Cardiac septum (tissue), 1 donor: ENCODE data around the gene DLG5. TPM values are rescaled to one million over a fixed set of nuclear protein-coding genes. Genes with fewer than 3 reads are reported as not detected.

Source experiments
- DNase-seq: peaks from one replicate; pipeline ENCODE4 v3.0.0-alpha.2; 2020; ENCODE audit warnings: low spot score
- intact Hi-C: fragments of 100-400 bp; cut with DNase I; formaldehyde crosslinking; loops from one replicate; pipeline ENCODE4 v1.14.0; 2022
- total RNA-seq: library from RNA; stranded (reverse); fragmentation: NEBNext Ultra II Directional; extraction: Animal tissue kit (Norgen Biotek cat#: 25700); gene quantifications from one replicate; pipeline ENCODE4 v1.2.1, GENCODE V29; 2021
- donor health status: DM: no; HTN: no; CAD: no.

Gene DLG5
- total RNA-seq, 1 donor from 2014 or later, result 19.5 TPM

DNA sequence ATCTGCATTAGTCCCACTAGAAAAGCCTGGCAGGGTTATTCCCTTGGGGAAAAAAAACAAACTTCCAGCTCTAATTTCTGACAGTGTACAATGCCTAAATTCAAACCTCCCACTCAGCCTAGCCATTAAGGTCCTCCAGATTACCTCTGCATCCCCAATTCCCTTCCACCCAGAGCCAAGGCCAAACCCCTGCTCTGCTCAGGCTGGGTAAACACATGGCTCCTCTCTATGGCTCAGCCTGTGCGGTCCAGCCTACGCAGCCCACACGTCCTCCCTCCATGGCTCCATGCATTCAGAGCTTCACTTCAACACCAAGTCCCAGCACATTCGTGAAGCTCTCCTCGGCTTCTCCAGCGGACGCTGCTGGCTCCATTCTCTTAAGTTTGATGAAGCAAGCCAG is 5.2 kb downstream of the DLG5 start:
- no peak for DNase-seq
- intact Hi-C loops, result no loop called here

DNA sequence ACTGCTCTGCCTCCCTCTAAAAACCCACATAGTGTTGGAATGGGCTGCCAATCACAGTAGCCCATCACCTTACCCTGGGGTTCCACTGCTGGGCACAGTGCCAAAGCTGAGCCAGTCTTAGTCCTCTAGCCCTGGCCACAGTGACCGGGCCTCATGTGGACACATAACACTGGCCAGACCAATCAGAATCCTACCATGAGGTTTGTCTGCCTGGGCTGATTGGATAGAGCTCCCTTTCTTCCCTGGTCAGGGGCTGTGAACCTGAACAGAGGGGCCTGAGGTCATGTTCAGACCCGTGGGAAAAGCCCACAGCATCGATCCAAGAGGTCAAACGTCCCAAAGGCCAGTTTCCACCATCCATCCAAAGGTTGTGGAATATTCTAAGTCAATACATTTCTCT is 6.1 kb downstream of the DLG5 start:
- intact Hi-C loops, result no loop called here
- DNase-seq, result no peak

DNA sequence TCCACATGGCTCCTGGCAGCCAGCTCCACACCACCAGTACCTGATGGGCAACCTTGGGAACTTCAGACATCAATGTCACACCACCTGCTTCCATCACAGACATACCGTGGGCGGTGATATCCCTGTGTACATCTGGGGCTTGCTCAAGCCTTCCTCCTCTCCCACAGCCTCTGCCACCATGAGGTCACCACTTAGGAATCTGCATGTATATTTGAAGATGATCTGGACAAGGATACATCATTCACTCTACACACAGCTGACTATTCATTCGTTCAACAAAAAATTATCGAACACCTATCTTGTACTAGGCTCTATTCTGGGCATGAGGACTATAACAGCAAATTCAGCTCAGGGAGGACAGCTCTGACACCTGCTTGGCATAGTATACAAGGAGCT is 6.8 kb downstream of the DLG5 start:
- no peak for DNase-seq
- intact Hi-C loops, result no loop called here

DNA sequence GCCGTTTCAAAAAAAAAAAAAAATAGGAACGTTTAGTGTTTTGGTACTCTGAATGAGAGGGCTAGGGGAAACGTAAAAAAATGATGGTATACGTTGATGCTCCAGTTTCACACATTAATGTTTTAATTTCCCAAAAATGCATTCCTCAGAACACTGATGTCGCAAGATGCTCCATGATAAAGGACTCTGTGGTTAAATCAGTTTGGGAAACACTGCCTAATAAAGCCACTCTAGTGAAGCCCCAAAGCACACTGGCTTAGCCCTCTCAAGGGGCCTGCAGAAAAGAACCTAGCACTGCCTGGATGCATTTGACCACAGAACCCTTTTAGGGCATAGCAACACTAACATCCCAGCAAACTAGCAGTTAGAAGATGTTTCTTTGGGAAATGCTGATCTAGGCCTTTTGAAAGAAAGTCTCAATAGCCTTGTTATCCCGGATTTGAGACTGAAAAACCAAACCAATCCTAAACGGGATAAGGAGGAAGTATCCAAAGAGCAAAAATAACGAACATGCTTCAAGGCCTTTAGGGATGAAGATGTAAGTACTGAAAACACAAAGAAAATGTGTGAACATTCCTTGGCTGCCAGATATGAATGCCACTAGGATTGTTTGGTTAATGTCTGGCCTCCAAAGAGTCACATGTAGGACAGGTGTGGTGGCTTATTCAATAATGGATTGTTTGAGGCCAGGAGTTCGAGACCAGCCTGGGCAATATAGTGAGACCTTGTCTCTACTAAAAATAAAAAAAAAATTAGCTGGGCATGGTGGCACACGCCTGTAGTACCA is 11.0 kb downstream of the DLG5 start:
- intact Hi-C loops, result no loop called here
- DNase-seq, result no peak

DNA sequence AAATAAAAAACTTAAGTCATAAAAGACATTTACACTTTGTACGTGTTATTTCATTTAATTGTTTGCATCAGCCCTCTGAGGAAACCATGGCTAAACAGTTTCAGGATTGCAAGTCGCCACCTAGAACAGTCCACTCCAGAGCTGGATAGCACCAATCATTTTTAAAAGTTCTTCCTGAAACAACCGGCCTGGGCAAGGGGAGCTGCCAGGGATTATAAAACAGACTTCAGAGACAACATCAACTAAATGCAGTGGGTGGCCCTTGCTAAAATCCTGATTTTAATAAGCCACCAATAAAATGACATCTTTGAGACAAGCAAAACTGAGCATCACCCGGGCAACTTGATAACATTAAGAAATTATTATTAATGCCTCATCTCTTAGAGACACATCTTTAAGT is 13.5 kb downstream of the DLG5 start:
- intact Hi-C loops, result no loop called here
- DNase-seq, result no peak

DNA sequence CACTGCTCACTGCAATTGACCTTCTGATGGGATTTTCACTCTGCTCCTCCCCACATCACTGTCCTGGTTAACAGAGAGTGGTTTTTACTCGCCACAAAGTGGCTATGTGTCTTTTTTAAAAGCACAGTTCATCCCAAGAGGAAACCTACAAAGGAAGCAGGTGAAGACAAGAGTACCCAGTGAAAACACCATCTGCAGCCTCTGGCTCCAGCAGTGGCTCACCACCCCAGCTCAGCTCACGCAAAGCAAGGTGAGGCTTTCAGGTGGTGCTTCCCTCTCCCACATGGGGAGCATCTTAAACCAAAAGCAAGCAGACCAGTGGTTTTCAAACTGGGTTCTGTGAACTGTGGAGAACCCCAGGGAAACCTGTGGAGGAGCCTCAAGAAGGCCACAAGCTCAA is 14.0 kb downstream of the DLG5 start:
- intact Hi-C loops, result no loop called here
- DNase-seq, result no peak

DNA sequence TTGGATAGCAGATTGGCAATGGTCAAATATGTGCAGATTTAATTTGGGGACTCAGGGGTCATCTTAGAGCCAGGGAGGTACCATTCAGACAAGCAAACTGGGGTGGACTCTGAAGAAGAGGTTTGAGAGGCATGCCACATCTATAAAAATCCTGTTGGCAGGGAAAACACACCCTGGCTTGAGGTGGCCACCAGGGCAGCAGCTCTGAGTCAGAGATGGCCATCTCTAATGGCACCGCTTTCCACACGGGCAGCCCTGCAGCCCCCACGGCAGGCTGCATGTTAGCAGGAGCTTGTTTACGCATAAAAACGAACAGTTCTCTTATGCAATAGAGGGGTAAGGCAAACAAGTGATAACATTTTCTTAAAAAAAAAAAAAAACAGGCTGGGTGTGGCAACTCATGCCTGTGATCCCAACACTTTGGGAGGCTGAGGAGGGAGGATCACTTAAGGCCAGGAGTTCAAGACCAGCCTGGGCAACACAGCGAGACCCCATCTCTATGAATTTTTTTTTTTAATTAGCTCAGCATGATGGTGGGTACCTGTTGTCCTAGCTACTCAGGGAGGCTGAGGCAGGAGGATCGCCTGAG is 14.9 kb downstream of the DLG5 start:
- DNase-seq, result no peak
- intact Hi-C loops, result no loop called here

DNA sequence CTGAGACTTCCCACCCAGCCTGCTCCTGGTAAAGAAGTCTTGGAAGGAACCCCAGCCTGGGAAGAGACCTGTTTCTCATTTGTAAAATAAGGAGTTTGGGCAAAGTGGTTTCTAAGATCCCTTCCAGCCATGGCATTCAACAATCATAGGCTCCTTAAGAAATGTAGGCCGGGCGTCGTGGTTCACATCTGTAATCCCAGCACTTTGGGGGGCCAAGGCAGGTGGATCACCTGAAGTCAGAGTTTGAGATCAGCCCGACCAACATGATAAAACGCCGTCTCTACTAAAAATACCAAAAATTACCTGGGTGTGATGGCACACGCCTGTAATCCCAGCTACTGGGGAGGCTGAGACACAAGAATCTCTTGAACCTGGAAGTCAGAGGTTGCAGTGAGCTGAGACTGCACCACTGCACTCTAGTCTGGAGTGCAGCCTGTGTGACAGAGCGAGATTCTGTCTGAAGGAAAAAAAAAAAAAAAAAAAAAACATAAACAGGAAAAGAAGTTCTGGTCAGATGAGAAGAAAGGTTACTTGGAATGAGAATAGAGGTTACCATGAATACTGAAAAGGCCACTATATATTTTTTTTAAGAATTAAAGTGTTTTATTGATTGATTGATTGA is 15.9 kb downstream of the DLG5 start:
- intact Hi-C loops, result no loop called here
- DNase-seq, result no peak

DNA sequence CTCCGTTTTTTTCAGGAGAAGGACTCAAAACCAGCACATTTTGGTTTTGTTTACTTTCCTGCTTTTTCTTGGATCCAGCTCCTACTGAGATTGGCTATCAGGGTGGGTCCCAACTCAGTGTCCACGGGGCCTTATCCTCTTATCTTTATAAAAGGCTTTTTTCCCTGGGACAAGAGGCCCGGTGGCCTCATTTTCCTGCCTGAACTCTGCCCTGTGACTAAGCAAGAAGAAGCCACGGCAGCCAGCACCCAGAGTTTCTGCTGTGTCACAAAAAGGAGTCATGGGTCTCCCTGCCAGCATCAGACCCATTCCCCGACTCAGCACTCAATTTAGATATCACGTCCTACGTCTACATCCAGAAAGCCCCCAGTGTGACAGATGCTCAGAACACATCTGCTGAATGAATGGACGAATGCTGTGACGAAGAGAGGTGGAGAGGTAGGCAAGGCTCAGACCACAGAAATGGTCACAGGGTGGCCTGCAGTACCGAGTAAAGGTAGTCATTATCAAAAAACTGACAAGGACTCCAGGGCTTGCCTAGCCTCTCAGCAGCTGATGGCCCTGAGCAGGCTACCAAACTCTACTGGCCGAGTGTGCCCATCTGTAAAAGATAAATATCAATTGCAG is 16.7 kb downstream of the DLG5 start:
- no peak for DNase-seq
- intact Hi-C loops, result no loop called here

DNA sequence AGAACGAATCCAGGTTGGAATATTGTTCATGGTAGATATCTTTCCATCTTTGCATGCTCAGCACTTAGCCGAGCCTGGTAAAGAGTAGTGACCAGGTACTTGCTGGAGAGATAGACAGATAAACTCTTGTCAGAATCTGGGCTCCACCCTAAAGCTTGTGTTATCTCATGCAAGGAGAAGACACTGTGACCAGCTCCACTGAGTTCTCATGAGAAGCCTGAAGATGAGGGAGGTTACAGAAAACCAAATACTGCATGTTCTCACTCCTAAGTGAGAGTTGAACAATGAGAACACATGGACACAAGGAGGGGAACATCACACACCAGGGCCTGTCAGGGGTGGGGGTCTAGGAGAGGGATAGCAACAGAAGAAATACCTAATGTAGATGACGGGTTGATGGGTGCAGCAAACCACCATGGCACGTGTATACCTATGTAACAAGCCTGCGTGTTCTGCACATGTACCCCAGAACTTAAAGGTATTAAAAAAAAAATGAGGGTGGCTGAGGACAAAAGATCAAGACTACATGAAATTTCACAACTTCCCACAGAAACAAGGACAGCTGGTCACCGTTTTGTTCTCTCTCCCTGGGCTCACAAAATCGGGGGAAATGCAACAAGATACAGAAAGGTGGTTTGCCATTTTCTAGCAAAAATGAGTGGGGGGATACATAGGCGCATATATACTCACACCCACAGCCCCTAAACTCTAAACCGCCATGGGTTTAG is 17.4 kb downstream of the DLG5 start:
- intact Hi-C loops, result no loop called here
- no peak for DNase-seq

DNA sequence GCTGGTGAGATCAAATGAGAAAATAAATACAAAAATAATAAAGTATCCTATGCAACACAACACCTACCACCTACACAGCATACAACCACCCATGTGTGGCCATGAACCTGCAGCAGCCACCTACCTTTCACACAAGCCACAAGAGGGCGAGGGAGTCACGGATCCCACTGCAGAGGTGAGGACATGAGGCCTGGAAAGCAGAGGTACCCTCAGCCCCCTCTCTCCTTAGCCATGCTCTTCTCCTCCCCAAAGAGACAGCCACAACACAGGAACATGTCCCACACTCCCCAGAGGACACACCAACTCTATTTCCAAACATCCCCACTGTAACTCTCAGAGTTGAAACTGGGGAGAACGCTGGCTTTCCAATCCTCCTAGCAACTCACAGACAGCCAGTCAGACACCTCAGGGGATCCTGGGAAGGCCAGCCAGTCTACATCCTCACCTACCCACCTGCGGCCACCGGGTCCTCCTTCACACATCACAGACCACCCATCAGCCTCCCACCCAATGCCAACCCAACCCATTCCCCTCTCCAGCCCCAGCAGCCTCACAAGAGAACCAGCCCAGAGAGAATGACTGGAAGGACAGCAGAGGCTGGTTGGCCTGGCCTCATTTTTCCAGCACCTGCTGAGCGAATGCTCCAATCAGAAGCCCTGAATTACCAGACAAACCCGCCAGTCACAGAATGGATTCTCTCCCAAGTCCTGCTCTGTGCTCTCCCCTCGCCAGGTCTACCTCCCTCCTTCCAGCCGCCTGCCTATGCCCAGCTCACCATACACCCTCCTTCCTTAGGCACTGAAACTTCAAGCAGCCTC is 18.4 kb downstream of the DLG5 start:
- no peak for DNase-seq
- intact Hi-C loops, result no loop called here

DNA sequence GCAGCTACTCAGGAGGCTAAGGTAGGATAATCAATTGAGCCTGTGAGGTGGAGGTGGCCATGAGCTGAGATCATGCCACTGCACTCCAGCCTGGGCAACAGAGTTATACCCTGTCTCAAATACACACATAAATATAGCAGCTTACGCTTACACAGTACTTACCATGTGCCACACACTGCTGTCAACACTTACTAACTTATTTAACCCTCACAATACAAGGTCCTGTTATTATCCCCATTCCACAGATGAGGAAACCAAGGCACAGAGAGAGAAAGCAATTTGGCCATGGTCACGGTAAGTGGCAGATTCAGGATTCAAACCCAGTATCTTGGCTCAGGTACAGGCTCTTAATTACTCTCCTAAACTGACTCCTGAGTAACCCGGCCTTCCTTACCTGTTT is 19.1 kb downstream of the DLG5 start:
- DNase-seq, result no peak
- intact Hi-C loops, result no loop called here

DNA sequence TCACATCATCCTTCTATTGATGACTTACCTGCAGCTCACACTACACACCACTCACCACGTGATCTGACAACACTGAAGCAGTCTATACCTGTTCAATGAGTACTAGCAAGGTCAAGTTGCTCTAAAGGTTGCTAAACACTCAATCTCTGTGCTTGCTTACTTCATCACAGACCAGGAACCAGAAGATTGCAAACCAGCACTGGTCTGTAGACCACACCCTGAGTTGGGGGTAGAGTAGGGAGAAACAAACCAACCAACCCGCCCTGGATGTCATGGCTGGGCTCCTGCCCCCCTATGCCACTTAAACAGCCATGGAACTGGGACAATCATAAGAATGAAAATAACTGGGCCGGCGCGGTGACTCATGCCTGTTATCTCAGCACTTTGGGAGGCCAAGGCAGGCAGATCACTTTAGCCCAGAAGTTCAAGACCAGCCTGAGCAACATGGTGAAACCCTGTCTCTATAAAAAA is 19.6 kb downstream of the DLG5 start:
- no peak for DNase-seq
- intact Hi-C loops, result no loop called here

DNA sequence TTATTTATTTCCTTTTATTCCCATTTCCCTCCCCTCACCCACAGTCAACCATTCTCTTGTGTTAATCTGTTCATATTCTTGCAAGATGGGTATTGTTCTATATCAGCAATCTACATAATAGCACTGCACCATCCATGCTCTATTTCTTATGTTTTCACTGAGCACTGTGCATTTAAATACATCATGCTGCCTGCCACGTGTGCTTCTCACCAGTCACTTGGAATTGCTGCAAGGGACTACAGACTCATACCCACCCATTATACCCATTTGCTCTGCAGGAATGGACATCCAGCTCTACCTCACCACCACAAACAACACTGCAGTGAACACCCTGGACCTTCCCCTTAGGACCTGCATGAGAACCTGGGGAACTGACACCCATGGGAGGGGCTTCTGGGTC is 20.8 kb downstream of the DLG5 start:
- intact Hi-C loops, result no loop called here
- DNase-seq, result no peak

DNA sequence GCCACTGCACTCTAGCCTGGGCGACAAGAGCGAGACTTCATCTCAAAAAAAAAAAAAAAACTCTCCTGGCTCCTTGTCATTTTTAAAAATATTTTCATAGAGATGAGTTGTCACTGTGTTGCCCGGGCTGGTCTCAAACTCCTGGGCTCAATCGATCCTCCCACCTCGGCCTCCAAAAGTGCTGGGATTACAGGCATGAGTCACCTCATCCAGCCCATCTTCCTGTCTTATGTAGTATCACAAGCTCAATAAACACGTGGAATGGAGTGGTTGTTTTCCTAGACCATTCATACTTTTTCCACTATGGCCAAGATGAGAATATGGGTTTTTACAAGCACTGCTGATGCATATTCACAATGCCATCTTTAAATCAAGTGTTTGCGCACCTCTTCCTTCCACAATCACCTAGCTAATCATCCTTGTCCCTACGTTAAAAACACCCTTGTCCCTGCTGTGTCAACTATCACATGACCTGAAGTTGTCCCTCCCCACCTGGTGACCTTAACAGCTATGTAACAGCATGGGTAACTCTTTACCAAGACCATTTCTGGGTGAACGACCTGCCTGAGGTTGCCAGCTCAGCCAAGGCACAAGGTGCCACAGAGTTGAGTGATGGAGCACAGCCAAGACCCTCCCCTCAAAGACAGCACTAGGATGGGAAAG is 21.3 kb downstream of the DLG5 start:
- DNase-seq, result no peak
- intact Hi-C loops, result no loop called here

DNA sequence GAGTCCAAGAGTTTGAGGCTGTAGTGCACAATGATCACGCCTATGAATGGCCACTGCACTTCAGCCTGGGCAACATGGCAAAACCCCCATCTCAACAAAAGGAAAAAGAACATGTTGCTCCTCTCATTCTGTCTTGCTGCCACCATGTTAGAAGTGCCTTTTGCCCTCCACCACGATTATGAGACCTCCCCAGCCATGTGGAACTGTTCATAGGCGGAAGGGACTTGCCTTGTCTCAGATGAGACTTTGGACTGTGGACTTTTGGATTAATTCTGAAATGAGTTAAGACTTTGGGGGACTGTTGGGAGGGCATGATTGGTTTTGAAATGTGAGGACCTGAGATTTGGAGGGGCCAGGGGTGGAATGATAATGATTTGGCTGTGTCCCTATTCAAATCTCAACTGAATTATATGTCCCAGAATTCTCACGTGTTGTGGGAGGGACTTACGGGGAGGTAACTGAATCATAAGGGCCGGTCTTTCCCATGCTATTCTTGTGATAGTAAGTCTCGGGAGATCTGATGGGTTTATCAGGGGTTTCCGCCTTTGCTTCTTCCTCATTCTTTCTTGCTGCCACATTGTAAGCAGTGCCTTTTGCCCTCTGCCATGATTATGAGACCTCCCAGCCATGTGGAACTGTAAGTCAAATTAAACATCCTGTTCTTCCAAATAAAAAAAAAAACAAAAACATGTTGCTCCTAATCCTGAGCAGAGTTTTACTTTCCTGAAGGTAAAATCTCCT is 22.3 kb downstream of the DLG5 start:
- intact Hi-C loops, result no loop called here
- DNase-seq, result no peak

DNA sequence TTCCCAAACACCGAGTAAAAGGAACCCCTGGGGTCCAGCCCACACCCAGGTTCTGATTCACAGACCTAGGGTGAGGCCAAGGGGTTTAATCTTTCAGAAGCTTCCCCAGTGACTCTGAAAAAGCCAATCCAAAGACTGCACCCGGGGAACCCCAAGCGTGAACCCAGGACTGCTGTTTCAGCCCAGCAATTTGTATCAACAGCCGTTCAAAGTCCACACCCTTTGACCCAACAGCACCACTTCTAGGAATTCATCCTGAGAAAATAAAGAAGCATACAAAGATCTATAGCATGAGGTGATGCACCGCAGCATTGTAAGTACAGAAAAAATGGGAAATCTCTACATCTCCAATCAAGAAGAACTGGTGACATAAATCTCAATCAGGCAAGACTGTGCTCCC is 24.4 kb downstream of the DLG5 start:
- DNase-seq, result no peak
- intact Hi-C loops, result no loop called here

DNA sequence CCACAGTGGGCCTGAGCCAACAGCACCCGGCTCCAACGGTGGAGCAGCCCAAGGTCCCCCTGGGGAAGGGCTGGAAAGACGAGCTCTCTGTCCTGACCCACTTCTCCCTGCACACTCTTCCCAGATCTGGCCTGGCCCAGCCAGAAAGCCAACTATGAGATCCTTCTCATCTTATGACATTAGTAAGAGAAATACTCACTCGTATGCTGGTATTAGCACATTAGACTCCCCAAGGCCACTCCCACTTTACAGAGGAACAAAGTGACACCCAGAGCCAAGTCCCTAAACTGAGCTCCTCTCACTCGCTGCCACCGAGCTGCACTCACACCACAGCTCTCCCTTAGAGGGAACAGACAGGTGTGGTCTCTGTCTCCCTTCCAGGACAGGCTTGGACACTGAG is 24.8 kb downstream of the DLG5 start:
- DNase-seq, result no peak
- intact Hi-C loops, result no loop called here
